ENCODE measurements around the gene SLC1A2. TPM values are rescaled to one million over a fixed set of nuclear protein-coding genes. Genes with fewer than 3 reads are reported as not detected.
A peak's percentile ranks its signal among the peaks of the same experiment; 100 is the strongest.

SLC1A2 gene
- total RNA-seq, 4 donors from 2014 or later, result 0.27 to 0.80 (median 0.79) TPM; not detected in 1

DNA sequence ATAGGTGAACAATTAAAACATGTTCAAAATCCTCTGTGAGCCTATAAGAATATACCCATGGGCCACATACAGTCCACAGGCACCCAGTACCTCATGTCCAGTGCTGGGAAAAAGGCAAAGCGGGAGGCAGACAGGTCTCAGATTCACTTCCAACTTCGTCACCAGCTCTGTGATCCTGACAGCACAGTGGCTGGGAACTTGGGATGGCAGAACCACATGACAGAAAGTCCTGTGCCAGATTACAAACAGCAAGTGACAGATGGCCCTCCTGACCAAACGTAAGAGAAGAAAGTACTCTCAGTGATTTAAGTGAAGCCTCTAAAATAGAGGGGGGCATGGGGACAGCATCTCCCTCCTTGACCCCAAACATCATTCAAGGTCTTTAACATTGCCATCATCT lies 5.8 kb downstream of the SLC1A2 start:
- Histone ChIP-seq H3K4me1 (peaks cover 0 to 5% (median 3%) of the 10 kb centered on the region in 4 donors), H3K27ac (no peak overlapping the region), H3K27me3 (peaks cover 48% of the 10 kb centered on the region), H3K36me3 (no peaks in the 10 kb centered on the region), H3K4me3 (no peak overlapping the region), H3K9me3 (no peaks in the 10 kb centered on the region)
- WGBS, 2 donors (ENCODE audit: low coverage in 1 of 2), result 81 to 100% methylated on average over 1 to 3 of the region's 3 CpGs
- TF ChIP-seq POLR2AphosphoS5 (IDR thresholded peaks at IDR 0.05), result no peak
- TF ChIP-seq POLR2A (IDR thresholded peaks at IDR 0.05), result no peak
- no peak for TF ChIP-seq EP300 (IDR thresholded peaks at IDR 0.05; ENCODE audit: low read depth)
- TF ChIP-seq CTCF (IDR thresholded peaks at IDR 0.05), result no peak
- intact Hi-C loops (cut with DNase I; ENCODE audit: low total_unique reads), result loop anchor here (10.0 kb wide), 1 partner anchor 419 kb away; no protein-coding TSS in a partner anchor
- no peak for DNase-seq
- in situ Hi-C loops (cut with MboI; ENCODE audit: low pct_ligation_motif_present in 1 of 4, low pct_unique_long_range_greater_than_20kb in 1 of 4, low sequenced_read_pairs in 3 of 4), result loop anchor here in 2 of 4 donors (10.0 to 25.0 kb wide), 2 partner anchors 59 to 826 kb away; no protein-coding TSS in a partner anchor

- intact Hi-C loops (cut with DNase I; ENCODE audit: low total_unique reads), result loop anchor here (10.0 kb wide), 1 partner anchor 417 kb away; no protein-coding TSS in a partner anchor
- Histone ChIP-seq H3K9me3 (no peaks in the 10 kb centered on the region), H3K36me3 (no peaks in the 10 kb centered on the region), H3K27me3 (peaks cover 34% of the 10 kb centered on the region), H3K4me3 (no peak overlapping the region), H3K27ac (no peak overlapping the region), H3K4me1 (no peaks in the 10 kb centered on the region)
- WGBS, 2 donors (ENCODE audit: low coverage in 1 of 2), result 54 to 77% methylated on average over 2 of the region's 2 CpGs
- DNase-seq, result no peak
- in situ Hi-C loops (cut with MboI; ENCODE audit: low pct_ligation_motif_present in 1 of 4, low pct_unique_long_range_greater_than_20kb in 1 of 4, low sequenced_read_pairs in 3 of 4), result loop anchor here in 2 of 4 donors (10.0 to 25.0 kb wide), 2 partner anchors 57 to 825 kb away; no protein-coding TSS in a partner anchor
- no peak for TF ChIP-seq POLR2A (IDR thresholded peaks at IDR 0.05)
- TF ChIP-seq POLR2AphosphoS5 (IDR thresholded peaks at IDR 0.05), result no peak
- no peak for TF ChIP-seq EP300 (IDR thresholded peaks at IDR 0.05; ENCODE audit: low read depth)
- no peak for TF ChIP-seq CTCF (IDR thresholded peaks at IDR 0.05)
Observed at GRCh38 chr11:35412285-35412684, 7.1 kb downstream of the SLC1A2 start.

- no peaks in the 10 kb centered on the region for H3K27me3 ChIP-seq
- H3K36me3 ChIP-seq, result no peaks in the 10 kb centered on the region
- H3K4me3 ChIP-seq, result no peak overlapping the region
- H3K9me3 ChIP-seq, result no peaks in the 10 kb centered on the region
- peaks cover 0 to 3% (median 0%) of the 10 kb centered on the region in 4 donors for H3K4me1 ChIP-seq
- WGBS, 2 donors (ENCODE audit: low coverage in 1 of 2), result 83% methylated on average over 1 of the region's 1 CpG; no CpG with 5 or more reads in 1 of the 2 donors
- intact Hi-C loops (cut with DNase I; ENCODE audit: low total_unique reads) (no loop called here), in situ Hi-C loops (cut with MboI; ENCODE audit: low pct_ligation_motif_present in 1 of 4, low pct_unique_long_range_greater_than_20kb in 1 of 4, low sequenced_read_pairs in 3 of 4) (loop anchor here in 2 of 4 donors (10.0 to 25.0 kb wide), 2 partner anchors 820 to 822 kb away; no protein-coding TSS in a partner anchor)
- TF ChIP-seq POLR2AphosphoS5 (IDR thresholded peaks at IDR 0.05) (no peak), POLR2A (IDR thresholded peaks at IDR 0.05) (no peak), EP300 (IDR thresholded peaks at IDR 0.05; ENCODE audit: low read depth) (no peak), CTCF (IDR thresholded peaks at IDR 0.05) (no peak)
- DNase-seq, result no peak
- H3K27ac ChIP-seq, result no peak overlapping the region
Observed at GRCh38 chr11:35407041-35407440, 12.3 kb downstream of the SLC1A2 start.

GRCh38 chr11:35404388-35404775 lies 15.0 kb downstream of the SLC1A2 start:
- Histone ChIP-seq H3K4me3 (no peak overlapping the region), H3K36me3 (no peaks in the 10 kb centered on the region), H3K27ac (no peak overlapping the region), H3K27me3 (no peaks in the 10 kb centered on the region), H3K4me1 (peaks cover 0 to 3% (median 0%) of the 10 kb centered on the region in 4 donors), H3K9me3 (no peaks in the 10 kb centered on the region)
- WGBS, 2 donors (ENCODE audit: low coverage in 1 of 2), result 50 to 51% methylated on average over 2 to 7 of the region's 7 CpGs
- peak; percentile 27 for DNase-seq
- in situ Hi-C loops (cut with MboI; ENCODE audit: low pct_ligation_motif_present in 1 of 4, low pct_unique_long_range_greater_than_20kb in 1 of 4, low sequenced_read_pairs in 3 of 4), result loop anchor here in 2 of 4 donors (10.0 to 25.0 kb wide), 2 partner anchors 817 to 820 kb away; no protein-coding TSS in a partner anchor
- intact Hi-C loops (cut with DNase I; ENCODE audit: low total_unique reads), result no loop called here
- TF ChIP-seq POLR2A (IDR thresholded peaks at IDR 0.05), result no peak
- no peak for TF ChIP-seq POLR2AphosphoS5 (IDR thresholded peaks at IDR 0.05)
- TF ChIP-seq CTCF (IDR thresholded peaks at IDR 0.05), result peak; percentile 19 to 40 (median 34)
- TF ChIP-seq EP300 (IDR thresholded peaks at IDR 0.05; ENCODE audit: low read depth), result no peak
